Measurements from ENCODE around the gene ARRDC1. TPM values are rescaled to one million over a fixed set of nuclear protein-coding genes. Genes with fewer than 3 reads are reported as not detected.

ARRDC1 gene
- total and polyA plus RNA-seq, 7 donors = 6.9 to 18.9 (median 14.2) TPM

GRCh38 chr9:137650259-137650658, 44.8 kb downstream of the ARRDC1 start:
- TF ChIP-seq, protein P1, sequence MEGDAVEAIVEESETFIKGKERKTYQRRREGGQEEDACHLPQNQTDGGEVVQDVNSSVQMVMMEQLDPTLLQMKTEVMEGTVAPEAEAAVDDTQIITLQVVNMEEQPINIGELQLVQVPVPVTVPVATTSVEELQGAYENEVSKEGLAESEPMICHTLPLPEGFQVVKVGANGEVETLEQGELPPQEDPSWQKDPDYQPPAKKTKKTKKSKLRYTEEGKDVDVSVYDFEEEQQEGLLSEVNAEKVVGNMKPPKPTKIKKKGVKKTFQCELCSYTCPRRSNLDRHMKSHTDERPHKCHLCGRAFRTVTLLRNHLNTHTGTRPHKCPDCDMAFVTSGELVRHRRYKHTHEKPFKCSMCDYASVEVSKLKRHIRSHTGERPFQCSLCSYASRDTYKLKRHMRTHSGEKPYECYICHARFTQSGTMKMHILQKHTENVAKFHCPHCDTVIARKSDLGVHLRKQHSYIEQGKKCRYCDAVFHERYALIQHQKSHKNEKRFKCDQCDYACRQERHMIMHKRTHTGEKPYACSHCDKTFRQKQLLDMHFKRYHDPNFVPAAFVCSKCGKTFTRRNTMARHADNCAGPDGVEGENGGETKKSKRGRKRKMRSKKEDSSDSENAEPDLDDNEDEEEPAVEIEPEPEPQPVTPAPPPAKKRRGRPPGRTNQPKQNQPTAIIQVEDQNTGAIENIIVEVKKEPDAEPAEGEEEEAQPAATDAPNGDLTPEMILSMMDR (IDR thresholded peaks at IDR 0.05) = no peak
- Histone ChIP-seq H3K9me3 (no peaks in the 10 kb centered on the region), H3K27me3 (ENCODE audit: insufficient read depth in 3 of 3, low read length in 2 of 3) (no peaks in the 10 kb centered on the region), H3K4me3 (no peak overlapping the region), H3K4me1 (no peaks in the 10 kb centered on the region), H3K27ac (no peak overlapping the region), H3K36me3 (ENCODE audit: insufficient read depth in 1 of 2, low read depth in 1 of 2) (peaks cover 0 to 41% of the 10 kb centered on the region in 2 donors)
- WGBS, 3 donors = 94 to 98% (median 96%) methylated on average over 2 of the region's 2 CpGs
- DNase-seq (no peak), ATAC-seq (no peak)
- intact Hi-C loops (cut with DNase I) = no loop called here

- WGBS, 3 donors = 92 to 95% (median 95%) methylated on average over 7 of the region's 7 CpGs
- no peaks in the 10 kb centered on the region for H3K4me1 ChIP-seq
- H3K4me3 ChIP-seq = no peak overlapping the region
- H3K36me3 ChIP-seq (ENCODE audit: insufficient read depth in 1 of 2, low read depth in 1 of 2) = peaks cover 0 to 47% of the 10 kb centered on the region in 2 donors
- H3K27ac ChIP-seq = no peak overlapping the region
- intact Hi-C loops (cut with DNase I) = no loop called here
- TF ChIP-seq, protein P1 (IDR thresholded peaks at IDR 0.05) = no peak
- H3K27me3 ChIP-seq (ENCODE audit: insufficient read depth in 3 of 3, low read length in 2 of 3) = no peaks in the 10 kb centered on the region
- DNase-seq = no peak
- no peak for ATAC-seq
- H3K9me3 ChIP-seq = no peaks in the 10 kb centered on the region
These were observed 45.3 kb downstream of the ARRDC1 start for GRCh38 chr9:137650779-137651178.

GRCh38 chr9:137656416-137656815, 50.9 kb downstream of the ARRDC1 start:
- no peaks in the 10 kb centered on the region for H3K9me3 ChIP-seq
- no peak overlapping the region for H3K27ac ChIP-seq
- no peaks in the 10 kb centered on the region for H3K4me1 ChIP-seq
- H3K4me3 ChIP-seq = no peak overlapping the region
- intact Hi-C loops (cut with DNase I) = no loop called here
- H3K27me3 ChIP-seq (ENCODE audit: insufficient read depth in 3 of 3, low read length in 2 of 3) = no peaks in the 10 kb centered on the region
- 94 to 99% (median 97%) methylated on average over 6 of the region's 6 CpGs for WGBS, 3 donors
- H3K36me3 ChIP-seq (ENCODE audit: insufficient read depth in 1 of 2, low read depth in 1 of 2) = peaks cover 0 to 34% of the 10 kb centered on the region in 2 donors
- ATAC-seq = no peak
- DNase-seq = no peak
- TF ChIP-seq, protein P1 (IDR thresholded peaks at IDR 0.05) = no peak

- Histone ChIP-seq H3K27ac (no peak overlapping the region), H3K36me3 (ENCODE audit: insufficient read depth in 1 of 2, low read depth in 1 of 2) (peaks cover 0 to 28% of the 10 kb centered on the region in 2 donors), H3K9me3 (no peaks in the 10 kb centered on the region), H3K4me1 (no peaks in the 10 kb centered on the region), H3K4me3 (no peak overlapping the region), H3K27me3 (ENCODE audit: insufficient read depth in 3 of 3, low read length in 2 of 3) (no peaks in the 10 kb centered on the region)
- intact Hi-C loops (cut with DNase I) = no loop called here
- DNase-seq (no peak), ATAC-seq (no peak)
- TF ChIP-seq, protein P1 (IDR thresholded peaks at IDR 0.05) = no peak
- WGBS, 3 donors = 86 to 98% (median 93%) methylated on average over 2 of the region's 2 CpGs
These were observed 52.1 kb downstream of the ARRDC1 start for GRCh38 chr9:137657606-137658005.

DNA sequence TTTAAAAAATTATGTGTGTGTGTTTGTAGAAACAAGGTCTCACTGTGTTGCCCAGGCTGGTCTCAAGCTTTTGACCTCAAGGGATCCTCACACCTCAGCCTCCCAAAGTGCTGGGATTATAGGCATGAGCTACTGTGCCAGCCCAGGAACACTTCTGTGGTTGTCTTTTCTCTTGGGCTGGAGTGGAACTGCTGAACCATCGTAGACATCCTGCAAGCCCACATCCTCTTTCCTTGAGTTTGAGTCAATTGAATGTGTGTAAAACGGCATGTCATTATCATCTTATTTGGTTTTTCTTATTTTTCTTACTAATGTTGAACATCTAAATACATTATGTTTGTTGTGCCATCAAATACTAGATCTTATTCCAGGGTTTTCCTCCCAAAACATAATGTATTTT, 53.3 kb downstream of the ARRDC1 start:
- H3K4me1 ChIP-seq = no peaks in the 10 kb centered on the region
- DNase-seq = no peak
- 85 to 91% (median 89%) methylated on average over 2 of the region's 2 CpGs for WGBS, 3 donors
- no peak overlapping the region for H3K27ac ChIP-seq
- ATAC-seq = no peak
- intact Hi-C loops (cut with DNase I) = no loop called here
- no peaks in the 10 kb centered on the region for H3K27me3 ChIP-seq (ENCODE audit: insufficient read depth in 3 of 3, low read length in 2 of 3)
- no peak overlapping the region for H3K4me3 ChIP-seq
- H3K36me3 ChIP-seq (ENCODE audit: insufficient read depth in 1 of 2, low read depth in 1 of 2) = peaks cover 0 to 18% of the 10 kb centered on the region in 2 donors
- TF ChIP-seq, protein P1 (IDR thresholded peaks at IDR 0.05) = no peak
- no peaks in the 10 kb centered on the region for H3K9me3 ChIP-seq

All from psoas muscle (tissue), 8 donors.